Endothelial cell of umbilical vein (primary cell): ENCODE measurements around the gene WFIKKN1. TPM values are rescaled to one million over a fixed set of nuclear protein-coding genes. Genes with fewer than 3 reads are reported as not detected.

Experiments
- BruUV-seq: library from RNA; stranded (reverse); fragments of 400-500 nt; replicated peaks from 2 replicates; lab custom pipeline; 2021; lab: Mats Ljungman, UMichigan
- CTCF ChIA-PET: fragments of 300-600, 350-600 bp; sonication (Branson Sonifier 250); formaldehyde crosslinking; loops from one replicate; lab custom pipeline; 2021; ENCODE audit warnings: antibody characterized with exemption, inconsistent platforms; lab: Charles Lee
- POLR2A ChIA-PET: fragments of 300-600, 350-600 bp; sonication (Branson Sonifier 250); formaldehyde crosslinking; loops from one replicate; lab custom pipeline; 2021; ENCODE audit warnings: antibody characterized with exemption, inconsistent platforms; lab: Charles Lee
- DNase-seq: peaks from one replicate; pipeline ENCODE4 v3.0.0-alpha.2; 2011; ENCODE audit warnings: low read depth, low spot score
- FAIRE-seq: peaks from 2 replicates; lab custom pipeline; 2011; peaks lifted over from hg19 to GRCh38; lab: Jason Lieb, UNC
- H2AFZ ChIP-seq: 2 replicates; pipeline ENCODE4 v1.6.0; 2012; ENCODE audit warnings: low read depth, low read length, control low read depth, inconsistent platforms
- H3K27ac ChIP-seq: 2 replicates; pipeline ENCODE4 v1.5.1; 2011; ENCODE audit warnings: low read depth, mild to moderate bottlenecking, control low read depth, low read length, moderate library complexity; ENCODE audit not compliant: insufficient read depth
- H3K27me3 ChIP-seq, 2 experiments: 2 replicates each; pipeline versions ENCODE4 v1.6.0 to v1.6.1; 2011; ENCODE audit warnings: low read length in 2 of 2, mixed read lengths in 1 of 2; ENCODE audit not compliant: control insufficient read depth in 2 of 2, insufficient read depth in 2 of 2
- H3K36me3 ChIP-seq, 2 experiments: 2 replicates in 1 of 2; 3 replicates in 1 of 2; pipeline ENCODE4 v1.5.1; 2011; ENCODE audit warnings: low read length in 2 of 2, mild to moderate bottlenecking in 1 of 2, moderate library complexity in 1 of 2; ENCODE audit not compliant: control insufficient read depth in 2 of 2, insufficient read depth in 2 of 2; ENCODE audit errors: extremely low read depth in 1 of 2
- H3K4me1 ChIP-seq: 3 replicates; pipeline ENCODE4 v1.5.1; 2011; ENCODE audit warnings: mild to moderate bottlenecking, low read length; ENCODE audit not compliant: control insufficient read depth, insufficient read depth; ENCODE audit errors: extremely low read depth
- H3K4me2 ChIP-seq: 2 replicates; pipeline ENCODE4 v1.6.1; 2011; ENCODE audit warnings: low read length, control low read depth, mixed read lengths; ENCODE audit not compliant: insufficient read depth
- H3K4me3 ChIP-seq, 3 experiments: fragments of 200-600 bp in 1 of 3; sonication (generic), shearing (Covaris generic) in 1 of 3; replicated peaks in 1 of 3; 2 replicates each; pipeline ENCODE4 v1.5.1; 2011 to 2016; ENCODE audit warnings: control low read depth in 3 of 3, low read length in 3 of 3, mild to moderate bottlenecking in 2 of 3, inconsistent platforms in 1 of 3, low read depth in 1 of 3, moderate library complexity in 1 of 3; ENCODE audit not compliant: insufficient read depth in 1 of 3
- H3K79me2 ChIP-seq: 2 replicates; pipeline ENCODE4 v1.6.0; 2012; ENCODE audit warnings: low read length, inconsistent platforms; ENCODE audit not compliant: control insufficient read depth, insufficient read depth
- H3K9ac ChIP-seq: replicated peaks from 2 replicates; pipeline ENCODE3; 2011; ENCODE audit warnings: low read length, control low read depth; ENCODE audit not compliant: insufficient read depth; ENCODE audit errors: extremely low read depth
- H3K9me1 ChIP-seq: replicated peaks from 3 replicates; pipeline ENCODE4 v1.6.0; 2011; ENCODE audit warnings: mild to moderate bottlenecking, low read length; ENCODE audit not compliant: control insufficient read depth, insufficient read depth; ENCODE audit errors: extremely low read depth
- H3K9me3 ChIP-seq: replicated peaks from 2 replicates; pipeline ENCODE4 v1.5.1; 2012; ENCODE audit warnings: low read length, inconsistent platforms; ENCODE audit not compliant: control insufficient read depth, insufficient read depth
- H4K20me1 ChIP-seq: replicated peaks from 2 replicates; pipeline ENCODE3; 2011; ENCODE audit warnings: mild to moderate bottlenecking, low read length; ENCODE audit not compliant: control insufficient read depth, insufficient read depth; ENCODE audit errors: extremely low read depth
- EZH2 ChIP-seq: IDR thresholded peaks from 2 replicates; pipeline ENCODE4 v1.6.1; 2012; ENCODE audit warnings: borderline replicate concordance, low read depth, mild to moderate bottlenecking, moderate library complexity, low read length, inconsistent platforms; ENCODE audit not compliant: severe bottlenecking
- FOS ChIP-seq: IDR thresholded peaks from 2 replicates; pipeline ENCODE4 v1.6.1; 2011; ENCODE audit warnings: mild to moderate bottlenecking, low read length, moderate library complexity, borderline replicate concordance; ENCODE audit not compliant: insufficient read depth
- GATA2 ChIP-seq: IDR thresholded peaks from 2 replicates; pipeline ENCODE4 v1.7.0; 2011; ENCODE audit warnings: low read depth, mild to moderate bottlenecking, moderate library complexity, mixed read lengths, low read length; ENCODE audit not compliant: insufficient read length, insufficient read depth
- JUN ChIP-seq: IDR thresholded peaks from 2 replicates; pipeline ENCODE4 v1.6.1; 2011; ENCODE audit warnings: borderline replicate concordance, low read depth; ENCODE audit not compliant: insufficient read length, insufficient read depth
- MYC ChIP-seq: IDR thresholded peaks from one replicate; pipeline ENCODE4 v1.6.1; 2011; ENCODE audit warnings: mild to moderate bottlenecking, low read depth, low read length
- POLR2A ChIP-seq: IDR thresholded peaks from 2 replicates; pipeline ENCODE4 v1.6.1; 2012; ENCODE audit warnings: low read depth, mild to moderate bottlenecking, control low read depth, low read length
- POLR2AphosphoS5 ChIP-seq: IDR thresholded peaks from 2 replicates; pipeline ENCODE4 v1.6.1; 2012; ENCODE audit warnings: low read depth, mild to moderate bottlenecking, control low read depth, low read length, moderate library complexity; ENCODE audit not compliant: insufficient read depth
- dilution Hi-C: fragments of 300-500 bp; cut with MboI; formaldehyde crosslinking; loops from one replicate; pipeline ENCODE4 v1.15.0; 2019; ENCODE audit warnings: low sequenced_read_pairs; ENCODE audit not compliant: extremely low pct_ligation_motif_present
- intact Hi-C: fragments of 100-400 bp; cut with micrococcal nuclease; formaldehyde crosslinking; loops from one replicate; pipeline ENCODE4 v1.10.0; 2022
- polyA plus RNA-seq, 4 experiments: library from polyadenylated mRNA; depleted of rRNA in 3 of 4; stranded (reverse) in 3 of 4; unstranded in 1 of 4; fragments of >200 nt; gene quantifications; 2 replicates each; pipeline versions ENCODE4 v1.2.1 to v1.2.3, GENCODE V29; 2011 to 2012; ENCODE audit warnings: missing spikeins in 1 of 4
- total RNA-seq: library from RNA; stranded (reverse); gene quantifications from 2 replicates; pipeline ENCODE4 v1.2.3, GENCODE V29; 2021
- TF ChIP-seq, protein P1 (sequence below), 2 donors: IDR thresholded peaks; 1 replicate in 1 of 2; 2 replicates in 1 of 2; pipeline ENCODE4 v1.5.1; 2011; ENCODE audit warnings: low read length in 2 of 2, mild to moderate bottlenecking in 2 of 2, moderate library complexity in 2 of 2, control low read depth in 1 of 2, inconsistent platforms in 1 of 2, low read depth in 1 of 2; ENCODE audit not compliant: insufficient read depth in 1 of 2; ENCODE audit errors: extremely low read depth in 1 of 2
- TF ChIP-seq, protein P2 (sequence below): IDR thresholded peaks from 2 replicates; pipeline ENCODE4 v1.6.1; 2011; ENCODE audit not compliant: insufficient read depth, insufficient read length

WFIKKN1 gene
- total and polyA plus RNA-seq, 2 donors (not counting 3 experiments of a cell fraction or from before 2014, with no cell fraction given) = 0.06 to 0.40 TPM

GRCh38 chr16:616733-617586 is 13.8 kb upstream of the WFIKKN1 start:
- no peaks in the 10 kb centered on the region for H3K27me3 ChIP-seq
- H3K4me3 ChIP-seq = no peak overlapping the region
- H3K36me3 ChIP-seq = no peaks in the 10 kb centered on the region
- dilution Hi-C loops (no loop called here), intact Hi-C loops (no loop called here)
- no peaks in the 10 kb centered on the region for H3K79me2 ChIP-seq
- H3K4me2 ChIP-seq = no peak overlapping the region
- no peaks in the 10 kb centered on the region for H3K9me3 ChIP-seq
- BruUV-seq = no TSS peak
- CTCF ChIA-PET = interaction anchor here (1.5 kb wide), 1 partner anchor 16 kb away, joined by 3 read pairs; no protein-coding TSS in a partner anchor
- H4K20me1 ChIP-seq = no peaks in the 10 kb centered on the region
- DNase-seq (no peak), FAIRE-seq (no peak)
- TF ChIP-seq MYC (no peak), POLR2AphosphoS5 (no peak), JUN (no peak), GATA2 (no peak), FOS (no peak), POLR2A (no peak), EZH2 (no peak)
- TF ChIP-seq, protein P1, sequence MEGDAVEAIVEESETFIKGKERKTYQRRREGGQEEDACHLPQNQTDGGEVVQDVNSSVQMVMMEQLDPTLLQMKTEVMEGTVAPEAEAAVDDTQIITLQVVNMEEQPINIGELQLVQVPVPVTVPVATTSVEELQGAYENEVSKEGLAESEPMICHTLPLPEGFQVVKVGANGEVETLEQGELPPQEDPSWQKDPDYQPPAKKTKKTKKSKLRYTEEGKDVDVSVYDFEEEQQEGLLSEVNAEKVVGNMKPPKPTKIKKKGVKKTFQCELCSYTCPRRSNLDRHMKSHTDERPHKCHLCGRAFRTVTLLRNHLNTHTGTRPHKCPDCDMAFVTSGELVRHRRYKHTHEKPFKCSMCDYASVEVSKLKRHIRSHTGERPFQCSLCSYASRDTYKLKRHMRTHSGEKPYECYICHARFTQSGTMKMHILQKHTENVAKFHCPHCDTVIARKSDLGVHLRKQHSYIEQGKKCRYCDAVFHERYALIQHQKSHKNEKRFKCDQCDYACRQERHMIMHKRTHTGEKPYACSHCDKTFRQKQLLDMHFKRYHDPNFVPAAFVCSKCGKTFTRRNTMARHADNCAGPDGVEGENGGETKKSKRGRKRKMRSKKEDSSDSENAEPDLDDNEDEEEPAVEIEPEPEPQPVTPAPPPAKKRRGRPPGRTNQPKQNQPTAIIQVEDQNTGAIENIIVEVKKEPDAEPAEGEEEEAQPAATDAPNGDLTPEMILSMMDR (IDR thresholded peaks at IDR 0.05; ENCODE audit: extremely low read depth in 1 of 2, insufficient read depth in 1 of 2, low read depth in 1 of 2, low read length in 2 of 2) = no peak
- TF ChIP-seq, protein P2, sequence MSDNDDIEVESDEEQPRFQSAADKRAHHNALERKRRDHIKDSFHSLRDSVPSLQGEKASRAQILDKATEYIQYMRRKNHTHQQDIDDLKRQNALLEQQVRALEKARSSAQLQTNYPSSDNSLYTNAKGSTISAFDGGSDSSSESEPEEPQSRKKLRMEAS = no peak
- no peaks in the 10 kb centered on the region for H3K4me1 ChIP-seq
- no peaks in the 10 kb centered on the region for H3K9me1 ChIP-seq
- no peak overlapping the region for H2AFZ ChIP-seq
- no peak overlapping the region for H3K9ac ChIP-seq
- no peak overlapping the region for H3K27ac ChIP-seq
- POLR2A ChIA-PET = no interaction called here
